ENCODE measurements around the gene TMEM79. TPM values are rescaled to one million over a fixed set of nuclear protein-coding genes. Genes with fewer than 3 reads are reported as not detected.

Gene TMEM79
- total RNA-seq, 2 donors from 2014 or later = 1.5 to 1.9 TPM

DNA sequence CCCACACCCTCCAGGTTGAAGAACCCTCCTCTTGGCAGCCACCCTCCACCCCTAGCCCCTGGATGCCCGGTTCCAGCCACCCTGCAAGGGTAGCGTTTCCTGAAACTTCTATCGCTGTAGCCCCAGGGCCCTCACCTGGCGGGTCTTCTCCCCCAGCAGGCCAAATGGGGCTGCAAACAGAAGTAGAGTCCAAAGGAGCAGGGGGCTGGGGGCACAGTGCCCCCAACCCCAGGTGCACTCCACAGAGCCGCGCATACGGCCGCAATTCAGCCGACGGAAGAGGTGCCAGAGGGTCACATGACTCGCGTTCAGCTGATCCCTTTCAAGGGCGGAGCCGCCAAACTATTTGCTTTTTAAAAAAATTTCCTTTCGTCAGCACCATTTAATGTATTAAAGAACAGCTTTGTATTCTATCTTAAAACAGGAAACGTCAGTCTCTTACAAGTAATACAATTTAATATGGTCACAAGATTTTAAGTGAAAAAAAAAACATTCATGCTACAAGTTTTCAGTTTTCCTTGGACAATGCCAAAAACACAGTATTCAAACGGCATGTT lies 11.3 kb downstream of the TMEM79 start, which contains the start of gene GLMP:
GLMP (minus strand) TSS at position 289 of the 557 bp plus-strand sequence; CDS start at position 255, 34 bp downstream.
- Mint-ChIP-seq H3K9me3 (no peaks in the 10 kb centered on the region), H3K4me3 (peak within 1 kb of the TSS; percentile 82), H3K4me1 (peaks cover 17% of the 10 kb centered on the region), H3K27me3 (ENCODE audit: insufficient read depth) (no peaks in the 10 kb centered on the region), H3K36me3 (ENCODE audit: low read depth) (peaks cover 6% of the 10 kb centered on the region), H3K27ac (peak within 1 kb of the TSS; percentile 81)
- Histone ChIP-seq H3K36me3 (ENCODE audit: control insufficient read depth, insufficient read depth, low read length) (no peaks in the 10 kb centered on the region), H3K4me1 (ENCODE audit: control insufficient read depth, insufficient read depth, low read length) (peaks cover 7% of the 10 kb centered on the region), H3K27ac (ENCODE audit: low read depth, low read length) (no peak within 1 kb of the TSS), H3K9me3 (ENCODE audit: control insufficient read depth, low read length) (no peaks in the 10 kb centered on the region), H3K27me3 (ENCODE audit: control insufficient read depth, insufficient read depth, low read length, poor library complexity, severe bottlenecking) (no peaks in the 10 kb centered on the region), H3K4me3 (ENCODE audit: low read length) (peak within 1 kb of the TSS; percentile 87), H3K9ac (ENCODE audit: extremely low read depth, low read length, poor library complexity, severe bottlenecking) (peak within 1 kb of the TSS; percentile 66)
- 6 to 19% methylated on average over 12 to 17 of the region's 17 CpGs for WGBS, 2 experiments (ENCODE audit: insufficient coverage in 1 of 2, insufficient read length in 1 of 2)
- TF ChIP-seq, protein P1, sequence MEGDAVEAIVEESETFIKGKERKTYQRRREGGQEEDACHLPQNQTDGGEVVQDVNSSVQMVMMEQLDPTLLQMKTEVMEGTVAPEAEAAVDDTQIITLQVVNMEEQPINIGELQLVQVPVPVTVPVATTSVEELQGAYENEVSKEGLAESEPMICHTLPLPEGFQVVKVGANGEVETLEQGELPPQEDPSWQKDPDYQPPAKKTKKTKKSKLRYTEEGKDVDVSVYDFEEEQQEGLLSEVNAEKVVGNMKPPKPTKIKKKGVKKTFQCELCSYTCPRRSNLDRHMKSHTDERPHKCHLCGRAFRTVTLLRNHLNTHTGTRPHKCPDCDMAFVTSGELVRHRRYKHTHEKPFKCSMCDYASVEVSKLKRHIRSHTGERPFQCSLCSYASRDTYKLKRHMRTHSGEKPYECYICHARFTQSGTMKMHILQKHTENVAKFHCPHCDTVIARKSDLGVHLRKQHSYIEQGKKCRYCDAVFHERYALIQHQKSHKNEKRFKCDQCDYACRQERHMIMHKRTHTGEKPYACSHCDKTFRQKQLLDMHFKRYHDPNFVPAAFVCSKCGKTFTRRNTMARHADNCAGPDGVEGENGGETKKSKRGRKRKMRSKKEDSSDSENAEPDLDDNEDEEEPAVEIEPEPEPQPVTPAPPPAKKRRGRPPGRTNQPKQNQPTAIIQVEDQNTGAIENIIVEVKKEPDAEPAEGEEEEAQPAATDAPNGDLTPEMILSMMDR (conservative IDR thresholded peaks at IDR 0.05) = no peak
- peak; percentile 81 for DNase-seq

DNA sequence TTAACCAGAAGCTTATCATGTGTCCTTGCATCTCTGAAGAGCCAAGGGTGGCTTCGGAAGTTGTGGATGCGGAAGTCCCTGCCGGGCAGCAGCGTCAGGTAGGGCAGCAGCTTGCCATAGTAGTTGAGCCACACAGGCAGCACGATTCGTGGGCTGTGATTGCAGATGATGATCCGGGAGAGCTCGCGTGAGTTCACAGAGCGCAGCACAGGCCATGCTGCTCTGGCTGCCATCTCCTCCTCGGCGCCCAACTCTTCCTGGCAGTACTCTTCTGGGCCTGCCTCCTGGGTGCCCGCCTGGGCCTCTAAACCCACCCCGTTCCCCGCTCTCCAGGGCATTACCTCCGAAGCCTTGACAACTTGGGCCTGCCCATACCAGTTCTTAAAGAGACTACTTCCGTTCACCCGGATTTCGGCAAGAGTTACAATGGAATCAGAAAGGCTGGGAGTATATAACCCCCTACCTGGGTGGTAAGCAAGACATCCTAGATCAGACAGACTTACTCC lies 14.8 kb downstream of the TMEM79 start, which contains the start of gene VHLL:
VHLL (minus strand) TSS at position 456 of the 506 bp plus-strand sequence; CDS start at position 338, 118 bp downstream.
- H3K4me1 Mint-ChIP-seq = peaks cover 8% of the 10 kb centered on the region
- H3K4me3 Mint-ChIP-seq = no peak within 1 kb of the TSS
- TF ChIP-seq, protein P1 (conservative IDR thresholded peaks at IDR 0.05) = no peak
- no peaks in the 10 kb centered on the region for H3K9me3 Mint-ChIP-seq
- DNase-seq = no peak
- peaks cover 9% of the 10 kb centered on the region for H3K36me3 Mint-ChIP-seq (ENCODE audit: low read depth)
- Histone ChIP-seq H3K4me1 (ENCODE audit: control insufficient read depth, insufficient read depth, low read length) (peaks cover 3% of the 10 kb centered on the region), H3K36me3 (ENCODE audit: control insufficient read depth, insufficient read depth, low read length) (peaks cover 10% of the 10 kb centered on the region), H3K9me3 (ENCODE audit: control insufficient read depth, low read length) (no peaks in the 10 kb centered on the region), H3K27ac (ENCODE audit: low read depth, low read length) (no peak within 1 kb of the TSS), H3K27me3 (ENCODE audit: control insufficient read depth, insufficient read depth, low read length, poor library complexity, severe bottlenecking) (no peaks in the 10 kb centered on the region), H3K9ac (ENCODE audit: extremely low read depth, low read length, poor library complexity, severe bottlenecking) (no peak within 1 kb of the TSS), H3K4me3 (ENCODE audit: low read length) (no peak within 1 kb of the TSS)
- no peaks in the 10 kb centered on the region for H3K27me3 Mint-ChIP-seq (ENCODE audit: insufficient read depth)
- 93 to 95% methylated on average over 15 to 19 of the region's 19 CpGs for WGBS, 2 experiments (ENCODE audit: insufficient coverage in 1 of 2, insufficient read length in 1 of 2)
- no peak within 1 kb of the TSS for H3K27ac Mint-ChIP-seq

- peaks cover 35% of the 10 kb centered on the region for H3K36me3 ChIP-seq (ENCODE audit: control insufficient read depth, insufficient read depth, low read length)
- Mint-ChIP-seq H3K4me1 (no peaks in the 10 kb centered on the region), H3K36me3 (ENCODE audit: low read depth) (peaks cover 32% of the 10 kb centered on the region), H3K27ac (no peak overlapping the region), H3K9me3 (no peaks in the 10 kb centered on the region), H3K4me3 (no peak overlapping the region), H3K27me3 (ENCODE audit: insufficient read depth) (no peaks in the 10 kb centered on the region)
- TF ChIP-seq, protein P1 (conservative IDR thresholded peaks at IDR 0.05) = no peak
- 90 to 100% methylated on average over 1 to 4 of the region's 4 CpGs for WGBS, 2 experiments (ENCODE audit: insufficient coverage in 1 of 2, insufficient read length in 1 of 2)
- H3K4me1 ChIP-seq (ENCODE audit: control insufficient read depth, insufficient read depth, low read length) = no peaks in the 10 kb centered on the region
- H3K9ac ChIP-seq (ENCODE audit: extremely low read depth, low read length, poor library complexity, severe bottlenecking) = no peak overlapping the region
- H3K27me3 ChIP-seq (ENCODE audit: control insufficient read depth, insufficient read depth, low read length, poor library complexity, severe bottlenecking) = no peaks in the 10 kb centered on the region
- H3K9me3 ChIP-seq (ENCODE audit: control insufficient read depth, low read length) = no peaks in the 10 kb centered on the region
- no peak overlapping the region for H3K27ac ChIP-seq (ENCODE audit: low read depth, low read length)
- no peak overlapping the region for H3K4me3 ChIP-seq (ENCODE audit: low read length)
- no peak for DNase-seq
Measured at GRCh38 chr1:156303241-156303640, 19.1 kb downstream of the TMEM79 start.

Measured in endodermal cell (in vitro differentiated cells).